HG03520 (cell line): ENCODE results near the gene NDUFS6.
"Not testable (repeated sequence)": the region's sequence is repeated elsewhere in the genome, so short reads cannot be mapped to it uniquely, and the experiment has no call there.

ENCODE experiments used
- ATAC-seq: cut with Tn5 transposase; IDR thresholded peaks from one replicate; pipeline ENCODE4 v1.9.1; 2021; ENCODE audit warnings: mild to moderate bottlenecking, moderate library complexity; ENCODE audit not compliant: unreplicated experiment

Gene NDUFS6

DNA sequence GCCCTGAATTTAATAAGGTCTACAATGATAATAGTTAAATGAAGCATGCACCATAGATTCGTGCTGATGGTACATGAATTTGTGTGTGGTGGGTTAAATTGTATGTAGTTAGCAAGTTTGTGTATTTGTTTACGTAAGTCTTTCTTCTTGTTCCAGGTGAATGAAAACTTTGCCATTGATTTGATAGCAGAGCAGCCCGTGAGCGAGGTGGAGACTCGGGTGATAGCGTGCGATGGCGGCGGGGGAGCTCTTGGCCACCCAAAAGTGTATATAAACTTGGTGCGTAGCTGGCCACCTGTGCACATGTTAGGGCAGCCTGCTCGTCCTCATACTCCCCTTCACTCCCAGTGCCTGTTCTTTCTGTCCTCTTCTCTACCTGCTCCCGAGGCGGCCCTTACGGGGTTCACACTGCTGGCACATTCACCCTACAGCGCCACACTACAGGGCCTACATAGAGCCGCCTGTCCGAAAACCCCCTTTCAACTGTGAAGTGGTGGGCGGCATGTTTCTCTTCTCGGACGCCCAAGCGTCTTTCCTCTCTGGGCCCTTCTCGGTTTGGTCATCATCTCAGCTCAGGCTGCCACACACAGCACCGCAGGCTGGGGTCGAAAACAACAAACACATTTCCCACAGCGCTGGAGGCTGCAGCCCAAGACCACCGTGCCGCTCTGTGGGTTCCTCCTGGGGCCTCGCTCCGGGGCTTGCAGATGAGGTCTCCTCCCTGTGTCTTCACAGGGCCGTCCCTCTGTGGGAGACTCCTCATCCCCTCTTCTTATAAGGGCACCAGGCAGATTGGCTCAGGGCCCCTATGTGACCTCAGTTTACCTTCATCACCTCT, 13.2 kb downstream of the NDUFS6 start:
- no peak for ATAC-seq

DNA sequence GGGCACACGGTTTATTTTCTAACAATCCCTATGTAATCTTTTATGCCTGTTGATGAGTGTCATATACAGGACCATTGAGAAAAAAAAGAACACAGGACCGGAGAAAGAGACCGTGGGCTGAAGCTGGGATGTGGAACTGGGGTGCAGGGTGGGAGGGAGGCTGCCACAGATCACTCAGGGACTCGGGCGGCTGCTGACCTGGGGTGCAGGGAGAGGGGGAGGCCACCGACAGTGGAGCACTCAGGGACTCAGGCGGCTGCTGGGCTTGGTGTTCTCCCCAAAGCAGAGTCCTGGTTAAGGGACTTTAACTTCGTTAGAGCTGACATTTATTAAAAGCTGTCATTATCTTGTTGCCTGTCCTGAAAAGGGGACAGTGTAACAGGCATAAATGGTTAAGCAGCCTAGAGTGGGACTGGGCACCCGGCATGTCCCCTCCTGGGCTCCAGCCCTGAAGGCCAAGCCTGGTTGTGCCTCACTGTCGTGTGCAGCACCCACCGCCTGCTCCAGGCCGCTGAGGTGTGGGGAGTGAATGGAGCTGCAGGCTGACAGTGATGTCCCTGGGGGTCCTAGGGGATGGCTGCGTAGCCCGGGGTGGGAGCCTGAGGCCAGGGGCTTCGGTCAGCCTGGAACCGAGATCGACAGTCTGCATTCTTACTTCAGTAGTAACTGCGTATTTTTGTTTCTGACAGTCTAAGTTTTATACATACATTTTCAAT, 14.0 kb downstream of the NDUFS6 start:
- no peak for ATAC-seq

DNA sequence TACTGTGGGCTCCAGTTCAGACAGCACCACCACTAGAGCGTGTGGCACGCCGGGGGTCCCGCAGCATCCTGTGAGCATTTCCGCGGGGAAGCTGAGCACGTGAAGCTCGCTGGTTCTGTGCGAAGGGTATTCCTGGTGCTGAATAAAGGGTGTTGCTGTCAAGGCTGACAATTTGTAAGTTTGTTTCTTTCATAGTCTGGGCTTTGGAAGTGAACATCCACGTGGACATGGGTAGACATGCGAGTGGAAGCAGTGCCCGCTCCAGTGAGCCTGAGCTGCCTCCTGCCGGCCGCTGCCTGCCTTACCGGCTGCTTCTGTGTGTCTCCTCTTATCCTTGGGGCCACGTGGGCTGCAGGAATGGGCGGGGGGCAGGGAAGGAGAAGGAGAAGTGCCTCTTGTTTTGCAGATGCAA, 14.7 kb downstream of the NDUFS6 start:
- no peak for ATAC-seq

DNA sequence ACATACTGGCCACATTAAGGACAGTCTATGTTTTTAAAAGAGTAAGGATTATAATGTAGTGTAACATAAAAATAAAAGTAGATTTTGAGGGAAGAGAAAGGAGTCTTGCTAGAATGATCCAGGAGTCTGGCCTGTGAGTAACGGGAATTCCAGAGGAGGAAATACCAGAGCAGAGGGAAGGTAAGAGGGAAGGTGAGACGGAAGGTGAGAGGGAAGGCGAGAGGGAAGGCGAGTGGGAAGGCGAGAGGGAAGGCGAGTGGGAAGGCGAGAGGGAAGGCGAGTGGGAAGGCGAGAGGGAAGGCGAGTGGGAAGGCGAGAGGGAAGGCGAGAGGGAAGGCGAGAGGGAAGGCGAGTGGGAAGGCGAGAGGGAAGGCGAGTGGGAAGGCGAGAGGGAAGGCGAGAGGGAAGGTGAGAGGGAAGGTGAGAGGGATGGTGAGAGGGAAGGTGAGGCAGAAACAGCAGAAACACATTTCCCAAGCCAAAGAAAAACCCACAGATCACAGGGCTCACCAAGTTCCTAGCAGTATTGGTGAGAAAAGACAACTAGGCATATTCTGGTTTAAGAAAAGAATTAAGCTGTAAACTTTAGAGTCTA, 15.4 kb downstream of the NDUFS6 start:
- not testable (repeated sequence) for ATAC-seq

DNA sequence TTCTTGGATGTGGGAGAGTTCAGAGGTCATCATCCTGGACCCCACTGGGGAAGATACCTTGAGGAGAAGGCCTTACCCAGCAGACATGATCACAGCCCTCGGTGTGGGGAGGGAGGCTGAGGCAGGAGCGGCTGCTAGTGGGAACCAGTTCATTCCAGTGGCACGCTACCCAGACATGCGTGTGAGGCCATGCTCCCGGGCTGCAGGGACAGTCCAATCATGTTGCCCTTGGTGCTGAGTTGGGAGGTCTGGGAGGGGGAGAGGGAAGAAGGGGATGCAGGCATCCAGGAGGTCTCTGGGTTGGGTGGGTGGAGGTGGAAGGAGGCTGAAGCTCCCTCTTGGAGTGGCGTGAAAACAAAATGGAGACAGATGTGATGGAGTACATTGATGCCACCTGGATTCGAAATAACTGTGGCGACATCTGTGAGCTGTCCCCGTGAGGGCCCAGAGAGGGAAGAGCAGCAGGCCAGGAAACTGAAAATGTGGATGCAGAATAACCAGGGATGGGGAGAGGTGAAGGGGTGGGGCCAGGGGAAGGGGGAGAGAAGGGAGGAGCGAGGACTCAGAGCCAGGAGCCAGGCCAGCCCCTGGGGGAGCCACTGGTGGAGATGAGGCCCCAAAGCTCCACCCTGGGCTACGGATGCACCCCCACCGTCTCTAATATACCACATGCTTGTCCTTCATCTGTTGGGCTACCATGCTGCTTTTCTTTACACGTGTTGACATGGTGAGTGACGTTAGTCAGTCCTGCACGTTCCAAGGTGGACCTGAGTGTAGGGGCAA, 16.2 kb downstream of the NDUFS6 start:
- no peak for ATAC-seq

DNA sequence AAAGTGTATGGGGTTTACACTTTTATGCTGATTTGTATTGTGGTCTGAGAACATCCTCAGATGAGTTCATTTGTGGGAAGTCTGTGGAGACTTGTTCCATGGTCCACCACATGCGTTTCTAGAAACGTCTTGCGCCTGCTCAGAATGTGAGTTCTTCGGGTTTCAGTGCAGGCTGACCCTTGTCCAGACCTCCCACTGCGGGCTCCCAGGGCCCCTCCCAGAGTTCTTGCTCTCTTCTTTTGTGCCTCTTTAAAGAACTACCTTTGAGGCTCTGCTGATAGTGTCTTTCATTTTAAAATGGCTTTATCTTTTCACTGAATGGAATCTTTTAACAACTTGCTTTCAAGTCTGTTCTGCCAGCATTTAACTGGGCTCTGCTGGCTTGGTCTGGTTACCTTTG, 17.6 kb downstream of the NDUFS6 start:
- no peak for ATAC-seq

DNA sequence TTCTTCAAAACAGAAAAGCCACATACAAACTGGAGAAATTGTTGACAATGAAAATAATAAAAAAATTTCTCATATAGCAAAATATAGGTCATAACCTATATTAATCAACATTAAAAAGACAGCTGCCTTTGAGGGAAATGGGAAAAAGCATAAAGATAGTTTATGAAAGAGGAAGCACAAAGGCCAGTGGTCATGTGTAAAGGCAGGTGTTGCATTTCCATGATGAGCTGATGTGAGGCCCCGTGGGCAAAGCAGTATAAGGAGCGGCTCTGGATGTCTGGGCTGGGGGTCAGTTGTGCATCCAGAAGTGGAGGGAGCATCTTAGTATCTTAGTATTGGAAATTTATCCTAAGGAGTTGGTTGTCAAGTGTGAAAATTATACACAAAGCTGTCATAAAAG, 18.3 kb downstream of the NDUFS6 start:
- no peak for ATAC-seq

DNA sequence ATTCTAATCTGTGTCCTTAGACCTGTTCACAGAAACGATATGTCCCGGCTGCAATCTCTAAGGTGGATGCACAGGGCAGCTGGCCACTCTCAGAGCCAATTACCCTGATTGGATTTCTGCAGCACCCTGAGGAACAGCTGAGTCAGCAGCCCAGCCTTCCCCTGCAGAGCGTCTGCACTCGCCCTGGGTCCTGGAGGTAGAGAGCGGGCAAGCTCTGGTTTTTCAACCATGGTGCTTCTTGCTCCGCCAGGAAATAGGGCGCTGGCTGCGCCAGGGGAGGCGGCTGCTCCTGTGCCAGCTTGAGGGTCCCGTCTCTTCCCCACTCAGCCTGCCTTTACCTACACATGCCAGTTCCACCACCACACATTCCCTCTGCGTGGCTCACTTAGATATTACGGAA, 19.2 kb downstream of the NDUFS6 start:
- ATAC-seq, result no peak

DNA sequence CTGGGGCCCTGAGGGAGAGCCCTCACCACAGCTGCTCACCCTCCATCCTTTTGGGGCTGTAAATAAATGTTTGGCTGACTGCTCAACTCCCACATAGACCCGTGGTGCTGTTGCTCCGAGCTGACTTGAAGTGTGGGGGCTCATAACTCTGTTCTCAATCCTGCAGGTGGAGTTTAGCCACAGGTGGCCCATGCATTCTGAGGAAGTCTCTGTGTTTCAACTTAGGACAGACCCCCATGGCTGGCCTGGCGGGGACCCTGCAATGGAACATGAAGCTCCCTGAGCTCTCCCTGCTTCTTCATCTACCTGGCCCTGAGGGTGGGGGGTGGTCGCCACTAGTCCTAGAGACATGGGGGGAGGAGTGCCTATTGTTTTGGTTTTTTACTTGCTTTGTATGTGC, 19.7 kb downstream of the NDUFS6 start:
- ATAC-seq, result no peak

DNA sequence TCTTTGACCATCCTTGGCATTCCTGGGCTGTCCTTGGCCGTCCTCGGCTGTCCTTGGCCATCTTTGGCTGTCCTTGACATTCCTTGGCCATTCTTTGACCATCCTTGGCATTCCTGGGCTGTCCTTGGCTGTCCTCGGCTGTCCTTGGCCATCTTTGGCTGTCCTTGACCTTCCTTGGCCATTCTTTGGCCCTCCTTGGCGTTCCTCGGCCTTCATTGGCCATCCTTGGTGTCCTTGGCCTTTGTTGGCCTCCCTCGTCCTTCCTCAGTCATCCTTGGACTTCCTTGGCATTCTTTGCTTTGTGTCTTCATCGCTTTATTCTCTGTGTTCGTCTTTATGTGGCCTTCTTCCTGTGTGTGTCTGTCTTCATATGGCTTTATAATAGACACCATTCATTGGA, 20.7 kb downstream of the NDUFS6 start:
- ATAC-seq, result no peak

DNA sequence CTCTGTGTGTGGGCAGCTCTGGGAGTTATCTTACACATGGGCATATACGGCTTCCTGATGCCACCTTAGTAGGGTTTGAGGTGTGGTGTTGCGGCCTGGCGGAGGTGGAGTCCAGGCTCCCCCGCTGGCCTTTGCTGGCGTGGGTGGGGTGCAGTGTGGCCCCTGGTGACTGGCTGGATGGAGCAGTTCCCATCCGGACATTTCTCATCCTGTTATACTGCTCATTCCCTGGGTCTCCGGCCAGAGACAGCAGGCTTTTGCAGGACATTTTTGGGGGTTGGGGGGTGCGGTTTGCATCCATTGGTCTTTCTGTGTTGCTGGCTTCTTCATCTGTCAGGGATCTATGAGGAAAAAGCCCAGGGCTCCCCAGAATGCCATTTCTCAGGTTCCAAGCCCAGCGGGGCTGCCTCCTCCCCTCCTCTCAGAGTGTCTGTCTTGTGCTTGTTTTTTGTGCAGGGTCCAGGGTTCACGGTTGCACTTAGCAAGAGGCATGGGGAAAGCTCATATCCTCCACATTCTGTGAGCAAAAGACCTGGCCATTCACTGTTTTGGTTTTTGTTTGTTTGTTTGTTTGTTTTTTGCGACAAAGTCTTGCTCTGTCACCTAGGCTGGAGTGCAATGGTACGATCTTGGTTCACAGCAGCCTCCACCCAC, 22.3 kb downstream of the NDUFS6 start:
- no peak for ATAC-seq

DNA sequence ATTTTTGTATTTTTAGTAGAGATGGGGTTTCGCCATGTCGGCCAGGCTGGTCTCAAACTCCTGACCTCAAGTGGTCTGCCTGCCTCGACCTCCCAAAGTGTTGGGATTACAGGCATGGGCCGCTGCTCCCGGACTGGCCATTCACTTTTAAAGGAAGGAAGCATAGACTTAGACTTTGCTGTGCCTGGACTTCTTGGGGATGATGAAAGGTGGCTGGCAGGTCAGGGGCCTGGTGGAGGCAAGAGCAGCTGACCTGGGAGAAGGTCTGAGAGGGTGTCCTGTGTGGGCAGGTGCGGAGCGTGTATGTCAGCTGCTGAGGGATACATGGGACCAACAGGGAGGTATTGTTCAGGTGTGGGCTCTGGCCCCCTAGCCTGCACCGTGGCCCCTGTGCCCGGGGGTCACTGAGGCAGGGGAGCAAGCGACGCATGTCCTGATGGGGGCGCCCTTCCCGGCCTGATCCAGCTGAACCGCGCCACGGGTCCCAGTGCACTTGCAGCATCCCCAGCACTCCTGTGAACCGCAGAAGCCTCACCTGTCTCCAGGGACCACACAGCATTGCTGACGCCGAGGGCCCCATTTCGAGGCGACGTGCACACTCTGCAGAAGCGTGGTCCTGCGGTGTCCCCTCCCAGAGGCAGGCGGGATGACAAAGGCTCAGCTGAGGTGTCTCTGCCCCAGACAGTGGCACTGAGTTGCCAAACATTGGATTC, 23.1 kb downstream of the NDUFS6 start:
- no peak for ATAC-seq

DNA sequence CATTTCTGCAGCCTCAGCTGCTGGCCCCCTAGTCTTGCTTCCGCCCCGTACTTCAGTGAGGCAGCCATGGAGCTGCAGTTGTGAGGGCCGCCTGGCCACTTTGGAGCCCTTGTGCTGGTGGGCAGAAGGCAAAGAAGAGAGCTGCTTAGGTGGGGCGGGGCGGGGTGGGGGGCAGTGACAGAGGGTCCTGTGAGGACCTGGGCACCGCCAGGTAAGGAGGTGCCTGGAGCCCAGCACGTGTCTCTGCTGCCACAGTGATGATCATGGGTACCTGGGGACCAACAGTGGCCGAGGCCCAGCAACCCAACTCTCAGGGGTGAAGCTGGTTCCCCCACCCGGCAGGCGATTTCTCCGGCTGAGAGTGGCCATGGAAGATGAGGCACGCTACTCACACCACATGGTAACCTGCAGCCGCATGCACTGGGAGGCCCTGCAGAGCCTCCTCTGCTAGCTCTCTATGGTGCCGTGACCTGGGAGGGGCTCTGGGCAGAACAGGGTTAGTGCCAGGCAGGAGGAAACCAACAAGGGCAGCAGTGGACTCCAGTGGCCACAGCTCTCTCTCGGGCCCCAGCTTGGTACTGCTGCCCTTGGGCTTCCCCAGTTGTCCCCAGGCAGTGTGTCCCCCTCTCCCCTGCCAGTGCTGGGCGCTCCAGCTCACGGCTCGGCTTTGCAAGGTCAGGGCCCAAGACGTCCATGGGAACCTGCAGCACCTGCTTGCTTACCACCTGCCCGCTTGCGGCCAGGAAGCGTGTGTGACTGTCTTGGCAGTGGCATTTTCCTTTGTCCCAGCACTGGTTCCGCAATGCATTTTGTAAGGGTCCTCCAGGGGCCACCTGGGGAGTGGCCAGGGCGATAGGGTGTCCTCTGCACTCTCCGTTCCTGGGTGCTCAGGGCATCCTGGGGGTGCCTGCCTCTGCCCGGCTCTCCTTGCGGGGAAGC, 24.0 kb downstream of the NDUFS6 start:
- ATAC-seq, result no peak

DNA sequence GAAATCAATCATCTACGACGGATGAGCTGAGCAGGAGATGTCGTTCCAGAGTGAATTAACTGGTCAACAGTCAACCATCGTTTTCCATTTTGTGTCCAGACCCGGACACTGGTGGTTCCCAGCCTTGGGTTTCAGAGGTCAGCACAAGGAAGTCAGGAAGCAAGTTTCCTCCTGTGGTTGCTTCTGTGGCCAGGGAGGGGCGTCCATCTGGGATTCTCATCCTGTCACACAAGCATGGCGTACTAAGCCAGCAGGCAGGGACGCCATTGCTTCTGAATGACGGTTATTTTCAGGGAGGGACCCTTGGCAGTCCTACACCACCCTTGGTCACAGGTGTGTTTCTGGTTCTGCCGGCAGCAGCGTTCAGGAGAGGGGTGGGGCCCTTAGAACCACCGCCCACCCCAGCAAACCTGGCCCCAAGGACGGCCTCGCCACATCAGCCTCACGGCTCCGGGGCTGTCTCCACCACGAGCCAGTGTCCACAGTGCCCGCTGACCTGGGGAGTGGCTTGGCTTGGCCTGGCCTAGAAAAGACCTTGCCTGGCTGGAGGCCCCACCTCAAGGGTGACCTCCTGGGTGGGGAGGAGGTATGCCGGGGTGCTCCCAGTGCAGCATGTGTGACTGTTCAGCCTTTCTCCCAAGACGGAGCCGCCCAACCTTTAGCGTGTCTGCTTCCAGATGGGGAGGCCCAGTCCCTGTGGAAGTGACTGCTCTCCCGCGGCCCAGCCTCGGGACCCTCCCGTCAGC, 25.2 kb downstream of the NDUFS6 start:
- ATAC-seq, result no peak

DNA sequence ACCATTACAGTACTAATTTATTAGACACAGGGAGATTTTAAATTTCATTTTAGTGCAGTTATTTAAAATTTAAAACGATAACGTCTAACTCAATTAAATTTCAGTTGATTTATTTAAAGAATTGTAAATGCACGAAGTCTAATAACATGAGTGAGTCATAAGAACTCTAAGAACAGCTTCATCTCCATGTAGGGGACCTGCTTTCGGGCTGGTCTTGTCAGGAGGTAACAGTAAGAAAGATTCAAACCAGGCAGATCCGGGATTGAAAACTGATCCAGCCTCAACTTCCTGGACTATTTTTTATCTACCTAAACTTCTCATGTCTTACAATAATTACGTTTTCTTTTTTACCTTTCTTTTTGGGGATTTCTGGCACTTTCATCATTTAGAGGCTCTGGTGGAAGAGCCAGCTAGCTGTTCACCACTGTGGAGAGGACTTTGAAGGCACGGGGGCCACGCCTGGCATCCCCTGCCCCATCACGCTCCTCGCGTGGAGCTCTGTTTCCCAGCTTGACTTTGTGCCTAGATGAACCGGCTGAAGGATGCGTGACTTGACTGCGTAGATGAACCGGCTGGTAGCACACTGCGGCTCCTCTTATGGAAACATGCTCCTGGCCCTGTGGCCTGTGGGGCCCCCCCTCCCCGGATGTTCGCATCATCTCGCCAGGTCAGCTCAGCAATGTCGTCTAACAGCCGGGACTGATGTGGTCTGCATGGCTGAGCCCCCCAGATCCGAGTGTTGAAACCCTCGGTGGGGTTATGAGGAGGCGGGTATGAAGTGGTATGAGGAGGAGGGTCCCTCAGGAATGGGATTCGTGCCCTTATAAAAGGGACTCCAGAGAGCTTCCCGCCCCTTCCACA, 26.0 kb downstream of the NDUFS6 start:
- ATAC-seq, result no peak

DNA sequence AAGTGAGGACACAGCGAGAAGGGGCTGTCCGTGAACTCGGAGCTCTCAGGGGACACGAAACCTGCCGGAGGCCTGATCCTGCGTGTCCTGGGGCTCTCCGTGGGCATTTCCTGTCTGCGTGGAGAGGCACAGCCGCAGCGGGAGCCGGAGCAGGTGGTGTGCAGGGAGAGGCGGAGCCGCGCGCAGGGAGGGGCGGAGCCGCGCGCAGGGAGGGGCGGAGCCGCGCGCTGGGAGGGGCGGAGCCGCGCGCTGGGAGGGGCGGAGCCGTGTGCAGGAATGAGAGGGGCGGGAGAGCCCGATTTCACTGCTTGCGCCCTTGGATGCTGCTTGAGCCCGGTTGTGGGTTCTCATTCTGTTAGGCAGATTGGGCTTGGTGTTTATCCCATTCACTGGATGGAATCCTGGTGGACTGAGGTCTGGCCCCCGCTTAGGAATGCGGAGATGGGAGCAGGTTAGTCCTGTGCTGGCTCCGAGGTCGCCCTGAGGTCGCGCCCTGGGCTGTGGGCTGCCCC, 26.7 kb downstream of the NDUFS6 start:
- no peak for ATAC-seq

DNA sequence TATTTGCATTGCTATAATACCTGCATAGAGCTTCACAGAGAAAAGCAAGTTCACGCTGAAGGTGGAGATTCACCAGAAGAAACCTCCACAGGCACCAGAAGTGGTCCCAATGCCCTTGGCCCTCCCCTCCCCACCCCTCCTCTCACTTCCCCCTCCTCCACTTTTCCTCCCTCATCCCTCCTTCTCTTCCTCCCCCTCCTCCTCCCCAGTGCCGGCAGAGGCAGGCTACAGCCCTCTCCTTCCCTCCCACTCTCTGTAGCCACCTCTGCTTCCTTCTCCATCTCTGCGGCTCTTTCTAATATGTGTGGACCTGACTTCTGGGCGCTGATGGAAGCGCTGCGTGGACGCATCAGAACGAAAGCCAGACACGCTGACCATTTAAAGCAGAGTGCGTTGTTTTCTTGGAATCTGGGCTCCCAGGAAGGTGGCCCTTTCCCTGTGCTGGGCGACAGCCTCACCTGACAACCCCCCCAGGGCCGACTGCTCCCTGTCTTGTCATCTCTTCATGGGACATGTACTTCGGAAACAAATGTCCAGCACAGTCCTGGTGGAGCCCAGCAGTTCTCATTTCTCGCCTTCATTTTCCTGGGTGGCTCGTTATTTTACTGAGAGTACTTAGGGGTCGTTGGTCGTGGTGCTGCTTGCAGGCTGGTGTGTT, 29.5 kb downstream of the NDUFS6 start:
- ATAC-seq, result no peak
